Endothelial cell of umbilical vein (primary cell): ENCODE data around the gene DEPDC1. TPM values are rescaled to one million over a fixed set of nuclear protein-coding genes. Genes with fewer than 3 reads are reported as not detected.

Experiments
- BruUV-seq: library from RNA; stranded (reverse); fragments of 400-500 nt; replicated peaks from 2 replicates; lab custom pipeline; 2021; lab: Mats Ljungman, UMichigan
- CTCF ChIA-PET: fragments of 300-600, 350-600 bp; sonication (Branson Sonifier 250); formaldehyde crosslinking; loops from one replicate; lab custom pipeline; 2021; ENCODE audit warnings: antibody characterized with exemption, inconsistent platforms; lab: Charles Lee
- POLR2A ChIA-PET: fragments of 300-600, 350-600 bp; sonication (Branson Sonifier 250); formaldehyde crosslinking; loops from one replicate; lab custom pipeline; 2021; ENCODE audit warnings: antibody characterized with exemption, inconsistent platforms; lab: Charles Lee
- DNase-seq: peaks from one replicate; pipeline ENCODE4 v3.0.0-alpha.2; 2011; ENCODE audit warnings: low read depth, low spot score
- FAIRE-seq: peaks from 2 replicates; lab custom pipeline; 2011; peaks lifted over from hg19 to GRCh38; lab: Jason Lieb, UNC
- H2AFZ ChIP-seq: 2 replicates; pipeline ENCODE4 v1.6.0; 2012; ENCODE audit warnings: low read depth, low read length, control low read depth, inconsistent platforms
- H3K27ac ChIP-seq: 2 replicates; pipeline ENCODE4 v1.5.1; 2011; ENCODE audit warnings: low read depth, mild to moderate bottlenecking, control low read depth, low read length, moderate library complexity; ENCODE audit not compliant: insufficient read depth
- H3K27me3 ChIP-seq, 2 experiments: 2 replicates each; pipeline versions ENCODE4 v1.6.0 to v1.6.1; 2011; ENCODE audit warnings: low read length in 2 of 2, mixed read lengths in 1 of 2; ENCODE audit not compliant: control insufficient read depth in 2 of 2, insufficient read depth in 2 of 2
- H3K36me3 ChIP-seq, 2 experiments: 2 replicates in 1 of 2; 3 replicates in 1 of 2; pipeline ENCODE4 v1.5.1; 2011; ENCODE audit warnings: low read length in 2 of 2, mild to moderate bottlenecking in 1 of 2, moderate library complexity in 1 of 2; ENCODE audit not compliant: control insufficient read depth in 2 of 2, insufficient read depth in 2 of 2; ENCODE audit errors: extremely low read depth in 1 of 2
- H3K4me1 ChIP-seq: 3 replicates; pipeline ENCODE4 v1.5.1; 2011; ENCODE audit warnings: mild to moderate bottlenecking, low read length; ENCODE audit not compliant: control insufficient read depth, insufficient read depth; ENCODE audit errors: extremely low read depth
- H3K4me2 ChIP-seq: 2 replicates; pipeline ENCODE4 v1.6.1; 2011; ENCODE audit warnings: low read length, control low read depth, mixed read lengths; ENCODE audit not compliant: insufficient read depth
- H3K4me3 ChIP-seq, 3 experiments: fragments of 200-600 bp in 1 of 3; sonication (generic), shearing (Covaris generic) in 1 of 3; replicated peaks in 1 of 3; 2 replicates each; pipeline ENCODE4 v1.5.1; 2011 to 2016; ENCODE audit warnings: control low read depth in 3 of 3, low read length in 3 of 3, mild to moderate bottlenecking in 2 of 3, inconsistent platforms in 1 of 3, low read depth in 1 of 3, moderate library complexity in 1 of 3; ENCODE audit not compliant: insufficient read depth in 1 of 3
- H3K79me2 ChIP-seq: 2 replicates; pipeline ENCODE4 v1.6.0; 2012; ENCODE audit warnings: low read length, inconsistent platforms; ENCODE audit not compliant: control insufficient read depth, insufficient read depth
- H3K9ac ChIP-seq: replicated peaks from 2 replicates; pipeline ENCODE3; 2011; ENCODE audit warnings: low read length, control low read depth; ENCODE audit not compliant: insufficient read depth; ENCODE audit errors: extremely low read depth
- H3K9me1 ChIP-seq: replicated peaks from 3 replicates; pipeline ENCODE4 v1.6.0; 2011; ENCODE audit warnings: mild to moderate bottlenecking, low read length; ENCODE audit not compliant: control insufficient read depth, insufficient read depth; ENCODE audit errors: extremely low read depth
- H3K9me3 ChIP-seq: replicated peaks from 2 replicates; pipeline ENCODE4 v1.5.1; 2012; ENCODE audit warnings: low read length, inconsistent platforms; ENCODE audit not compliant: control insufficient read depth, insufficient read depth
- H4K20me1 ChIP-seq: replicated peaks from 2 replicates; pipeline ENCODE3; 2011; ENCODE audit warnings: mild to moderate bottlenecking, low read length; ENCODE audit not compliant: control insufficient read depth, insufficient read depth; ENCODE audit errors: extremely low read depth
- EZH2 ChIP-seq: IDR thresholded peaks from 2 replicates; pipeline ENCODE4 v1.6.1; 2012; ENCODE audit warnings: borderline replicate concordance, low read depth, mild to moderate bottlenecking, moderate library complexity, low read length, inconsistent platforms; ENCODE audit not compliant: severe bottlenecking
- FOS ChIP-seq: IDR thresholded peaks from 2 replicates; pipeline ENCODE4 v1.6.1; 2011; ENCODE audit warnings: mild to moderate bottlenecking, low read length, moderate library complexity, borderline replicate concordance; ENCODE audit not compliant: insufficient read depth
- GATA2 ChIP-seq: IDR thresholded peaks from 2 replicates; pipeline ENCODE4 v1.7.0; 2011; ENCODE audit warnings: low read depth, mild to moderate bottlenecking, moderate library complexity, mixed read lengths, low read length; ENCODE audit not compliant: insufficient read length, insufficient read depth
- JUN ChIP-seq: IDR thresholded peaks from 2 replicates; pipeline ENCODE4 v1.6.1; 2011; ENCODE audit warnings: borderline replicate concordance, low read depth; ENCODE audit not compliant: insufficient read length, insufficient read depth
- MYC ChIP-seq: IDR thresholded peaks from one replicate; pipeline ENCODE4 v1.6.1; 2011; ENCODE audit warnings: mild to moderate bottlenecking, low read depth, low read length
- POLR2AphosphoS5 ChIP-seq: IDR thresholded peaks from 2 replicates; pipeline ENCODE4 v1.6.1; 2012; ENCODE audit warnings: low read depth, mild to moderate bottlenecking, control low read depth, low read length, moderate library complexity; ENCODE audit not compliant: insufficient read depth
- dilution Hi-C: fragments of 300-500 bp; cut with MboI; formaldehyde crosslinking; loops from one replicate; pipeline ENCODE4 v1.15.0; 2019; ENCODE audit warnings: low sequenced_read_pairs; ENCODE audit not compliant: extremely low pct_ligation_motif_present
- intact Hi-C: fragments of 100-400 bp; cut with micrococcal nuclease; formaldehyde crosslinking; loops from one replicate; pipeline ENCODE4 v1.10.0; 2022
- polyA plus RNA-seq, 4 experiments: library from polyadenylated mRNA; depleted of rRNA in 3 of 4; stranded (reverse) in 3 of 4; unstranded in 1 of 4; fragments of >200 nt; gene quantifications; 2 replicates each; pipeline versions ENCODE4 v1.2.1 to v1.2.3, GENCODE V29; 2011 to 2012; ENCODE audit warnings: missing spikeins in 1 of 4
- total RNA-seq: library from RNA; stranded (reverse); gene quantifications from 2 replicates; pipeline ENCODE4 v1.2.3, GENCODE V29; 2021
- TF ChIP-seq, protein P1 (sequence below): IDR thresholded peaks from 2 replicates; pipeline ENCODE4 v1.6.1; 2011; ENCODE audit not compliant: insufficient read depth, insufficient read length
- TF ChIP-seq, protein P2 (sequence below), 2 donors: IDR thresholded peaks; 1 replicate in 1 of 2; 2 replicates in 1 of 2; pipeline ENCODE4 v1.5.1; 2011; ENCODE audit warnings: low read length in 2 of 2, mild to moderate bottlenecking in 2 of 2, moderate library complexity in 2 of 2, control low read depth in 1 of 2, inconsistent platforms in 1 of 2, low read depth in 1 of 2; ENCODE audit not compliant: insufficient read depth in 1 of 2; ENCODE audit errors: extremely low read depth in 1 of 2

Gene DEPDC1
- total and polyA plus RNA-seq, 2 donors (not counting 3 experiments of a cell fraction or from before 2014, with no cell fraction given): 5.5 to 30.4 TPM

DNA sequence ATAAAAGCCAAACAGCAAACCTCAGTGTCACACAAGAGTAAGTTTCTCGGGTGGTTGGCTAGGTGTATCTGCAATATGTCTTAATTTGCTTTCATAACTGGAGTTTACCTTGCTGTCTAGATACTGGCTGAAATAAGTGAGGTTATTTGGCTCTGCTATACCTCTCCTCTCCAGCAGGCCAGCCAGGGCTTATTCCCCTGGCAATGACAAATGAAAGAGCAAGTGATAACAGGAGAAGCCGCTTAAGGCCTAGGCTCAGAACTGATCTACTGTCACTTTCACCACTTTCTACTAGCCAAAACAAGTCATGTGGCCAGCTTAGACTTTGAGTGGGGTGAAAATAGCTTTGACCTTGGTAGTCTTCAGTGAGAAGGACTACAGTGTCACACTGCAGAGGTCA is 42.3 kb downstream of the DEPDC1 start:
- Histone ChIP-seq H3K4me2 (no peak overlapping the region), H3K9me1 (no peaks in the 10 kb centered on the region), H2AFZ (no peak overlapping the region), H3K9ac (no peak overlapping the region), H3K27ac (no peak overlapping the region), H3K36me3 (no peaks in the 10 kb centered on the region), H3K79me2 (no peaks in the 10 kb centered on the region), H3K27me3 (no peaks in the 10 kb centered on the region), H3K4me3 (no peak overlapping the region), H3K4me1 (no peaks in the 10 kb centered on the region), H3K9me3 (no peaks in the 10 kb centered on the region), H4K20me1 (no peaks in the 10 kb centered on the region)
- ChIA-PET POLR2A (no interaction called here), CTCF (no interaction called here)
- intact Hi-C loops: no loop called here
- no TSS peak for BruUV-seq
- dilution Hi-C loops: no loop called here
- no peak for FAIRE-seq
- no peak for DNase-seq
- no peak for TF ChIP-seq GATA2
- no peak for TF ChIP-seq POLR2AphosphoS5
- TF ChIP-seq, protein P1, sequence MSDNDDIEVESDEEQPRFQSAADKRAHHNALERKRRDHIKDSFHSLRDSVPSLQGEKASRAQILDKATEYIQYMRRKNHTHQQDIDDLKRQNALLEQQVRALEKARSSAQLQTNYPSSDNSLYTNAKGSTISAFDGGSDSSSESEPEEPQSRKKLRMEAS: no peak
- no peak for TF ChIP-seq MYC
- TF ChIP-seq FOS: no peak
- no peak for TF ChIP-seq JUN
- TF ChIP-seq, protein P2, sequence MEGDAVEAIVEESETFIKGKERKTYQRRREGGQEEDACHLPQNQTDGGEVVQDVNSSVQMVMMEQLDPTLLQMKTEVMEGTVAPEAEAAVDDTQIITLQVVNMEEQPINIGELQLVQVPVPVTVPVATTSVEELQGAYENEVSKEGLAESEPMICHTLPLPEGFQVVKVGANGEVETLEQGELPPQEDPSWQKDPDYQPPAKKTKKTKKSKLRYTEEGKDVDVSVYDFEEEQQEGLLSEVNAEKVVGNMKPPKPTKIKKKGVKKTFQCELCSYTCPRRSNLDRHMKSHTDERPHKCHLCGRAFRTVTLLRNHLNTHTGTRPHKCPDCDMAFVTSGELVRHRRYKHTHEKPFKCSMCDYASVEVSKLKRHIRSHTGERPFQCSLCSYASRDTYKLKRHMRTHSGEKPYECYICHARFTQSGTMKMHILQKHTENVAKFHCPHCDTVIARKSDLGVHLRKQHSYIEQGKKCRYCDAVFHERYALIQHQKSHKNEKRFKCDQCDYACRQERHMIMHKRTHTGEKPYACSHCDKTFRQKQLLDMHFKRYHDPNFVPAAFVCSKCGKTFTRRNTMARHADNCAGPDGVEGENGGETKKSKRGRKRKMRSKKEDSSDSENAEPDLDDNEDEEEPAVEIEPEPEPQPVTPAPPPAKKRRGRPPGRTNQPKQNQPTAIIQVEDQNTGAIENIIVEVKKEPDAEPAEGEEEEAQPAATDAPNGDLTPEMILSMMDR (IDR thresholded peaks at IDR 0.05; ENCODE audit: extremely low read depth in 1 of 2, insufficient read depth in 1 of 2, low read depth in 1 of 2, low read length in 2 of 2): no peak
- no peak for TF ChIP-seq EZH2
